Neural cell (in vitro differentiated cells): ENCODE results near the gene PRLH.

ENCODE experiments used
- CTCF ChIP-seq: fragments of 450-650 bp; IDR thresholded peaks from 2 replicates; pipeline ENCODE4 v1.5.1; 2014; ENCODE audit warnings: antibody characterized with exemption, mild to moderate bottlenecking, moderate library complexity; ENCODE audit not compliant: poor library complexity, severe bottlenecking
- EZH2 ChIP-seq: fragments of 200-600, 300-800 bp; shearing (Covaris generic), sonication (generic); IDR thresholded peaks from 2 replicates; pipeline ENCODE4 v1.6.1; 2014; ENCODE audit warnings: antibody characterized with exemption, low read length, borderline replicate concordance, mild to moderate bottlenecking; ENCODE audit not compliant: insufficient read depth, poor library complexity, severe bottlenecking
- POLR2AphosphoS5 ChIP-seq: IDR thresholded peaks from 2 replicates; pipeline ENCODE4 v1.6.1; 2012
- RAD21 ChIP-seq: fragments of 450-650 bp; conservative IDR thresholded peaks from 2 replicates; pipeline ENCODE4 v1.6.1; 2014; ENCODE audit warnings: antibody characterized with exemption, mild to moderate bottlenecking, moderate library complexity
- TAF1 ChIP-seq: IDR thresholded peaks from 2 replicates; pipeline ENCODE4 v1.6.1; 2012; ENCODE audit warnings: low read depth
- TF ChIP-seq, protein P1 (sequence below): IDR thresholded peaks from 2 replicates; pipeline ENCODE4 v1.6.1; 2012; ENCODE audit warnings: borderline replicate concordance

DNA sequence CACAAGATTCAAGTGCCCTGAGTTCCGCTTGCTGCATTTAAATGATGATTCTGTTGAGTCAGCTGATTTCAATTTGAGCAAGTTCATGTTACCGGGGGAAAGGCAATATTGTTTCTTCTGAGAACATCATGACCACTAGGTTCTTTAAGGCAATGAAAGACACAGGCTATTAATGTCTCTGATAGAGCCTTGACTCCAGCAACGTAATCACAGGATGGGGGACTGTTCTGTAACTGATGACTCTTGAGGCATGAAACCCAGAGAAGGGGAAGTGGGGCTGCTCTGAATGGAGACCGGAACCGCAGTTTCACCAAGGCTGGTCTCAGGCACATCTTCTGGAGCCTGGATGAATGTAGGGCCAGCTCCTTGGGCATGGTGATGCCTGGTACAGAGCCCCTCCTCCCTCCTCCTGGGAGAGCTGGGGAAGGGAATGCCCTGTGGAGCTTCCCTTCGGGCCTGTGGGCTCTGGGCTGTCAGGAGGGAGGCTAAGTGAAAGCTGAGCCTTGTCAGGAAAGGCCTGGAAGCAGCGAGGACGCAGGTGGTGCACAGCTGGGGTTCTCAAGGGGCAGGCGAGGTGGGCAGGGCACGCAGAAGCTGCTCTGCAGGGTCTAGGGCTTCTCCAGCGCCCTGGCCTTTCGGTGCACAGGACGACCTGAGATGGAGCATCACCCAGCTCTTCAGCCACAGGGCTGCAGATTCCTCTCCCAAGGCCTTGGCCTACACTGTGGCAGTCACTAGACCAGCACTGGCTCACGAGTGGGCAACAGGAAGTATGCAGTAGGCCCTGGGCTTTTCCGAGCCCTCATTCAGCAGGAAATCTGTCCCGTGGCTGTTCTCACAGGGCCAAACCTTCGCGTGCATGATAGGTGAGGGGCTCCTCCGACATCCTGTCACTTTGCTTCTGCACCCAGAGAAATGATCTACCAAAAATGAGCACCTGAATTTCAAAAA is 36.6 kb upstream of the PRLH start:
- TF ChIP-seq CTCF: no peak
- TF ChIP-seq, protein P1, sequence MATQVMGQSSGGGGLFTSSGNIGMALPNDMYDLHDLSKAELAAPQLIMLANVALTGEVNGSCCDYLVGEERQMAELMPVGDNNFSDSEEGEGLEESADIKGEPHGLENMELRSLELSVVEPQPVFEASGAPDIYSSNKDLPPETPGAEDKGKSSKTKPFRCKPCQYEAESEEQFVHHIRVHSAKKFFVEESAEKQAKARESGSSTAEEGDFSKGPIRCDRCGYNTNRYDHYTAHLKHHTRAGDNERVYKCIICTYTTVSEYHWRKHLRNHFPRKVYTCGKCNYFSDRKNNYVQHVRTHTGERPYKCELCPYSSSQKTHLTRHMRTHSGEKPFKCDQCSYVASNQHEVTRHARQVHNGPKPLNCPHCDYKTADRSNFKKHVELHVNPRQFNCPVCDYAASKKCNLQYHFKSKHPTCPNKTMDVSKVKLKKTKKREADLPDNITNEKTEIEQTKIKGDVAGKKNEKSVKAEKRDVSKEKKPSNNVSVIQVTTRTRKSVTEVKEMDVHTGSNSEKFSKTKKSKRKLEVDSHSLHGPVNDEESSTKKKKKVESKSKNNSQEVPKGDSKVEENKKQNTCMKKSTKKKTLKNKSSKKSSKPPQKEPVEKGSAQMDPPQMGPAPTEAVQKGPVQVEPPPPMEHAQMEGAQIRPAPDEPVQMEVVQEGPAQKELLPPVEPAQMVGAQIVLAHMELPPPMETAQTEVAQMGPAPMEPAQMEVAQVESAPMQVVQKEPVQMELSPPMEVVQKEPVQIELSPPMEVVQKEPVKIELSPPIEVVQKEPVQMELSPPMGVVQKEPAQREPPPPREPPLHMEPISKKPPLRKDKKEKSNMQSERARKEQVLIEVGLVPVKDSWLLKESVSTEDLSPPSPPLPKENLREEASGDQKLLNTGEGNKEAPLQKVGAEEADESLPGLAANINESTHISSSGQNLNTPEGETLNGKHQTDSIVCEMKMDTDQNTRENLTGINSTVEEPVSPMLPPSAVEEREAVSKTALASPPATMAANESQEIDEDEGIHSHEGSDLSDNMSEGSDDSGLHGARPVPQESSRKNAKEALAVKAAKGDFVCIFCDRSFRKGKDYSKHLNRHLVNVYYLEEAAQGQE: no peak
- no peak for TF ChIP-seq RAD21
- TF ChIP-seq POLR2AphosphoS5: no peak
- no peak for TF ChIP-seq EZH2
- TF ChIP-seq TAF1: no peak
